GM21447 (cell line): ENCODE data around the gene PRKCB.
A peak's percentile ranks its signal among the peaks of the same experiment; 100 is the strongest.

Experiments
- ATAC-seq: cut with Tn5 transposase; IDR thresholded peaks from one replicate; pipeline ENCODE4 v1.9.1; 2021; ENCODE audit not compliant: unreplicated experiment

Gene PRKCB

DNA sequence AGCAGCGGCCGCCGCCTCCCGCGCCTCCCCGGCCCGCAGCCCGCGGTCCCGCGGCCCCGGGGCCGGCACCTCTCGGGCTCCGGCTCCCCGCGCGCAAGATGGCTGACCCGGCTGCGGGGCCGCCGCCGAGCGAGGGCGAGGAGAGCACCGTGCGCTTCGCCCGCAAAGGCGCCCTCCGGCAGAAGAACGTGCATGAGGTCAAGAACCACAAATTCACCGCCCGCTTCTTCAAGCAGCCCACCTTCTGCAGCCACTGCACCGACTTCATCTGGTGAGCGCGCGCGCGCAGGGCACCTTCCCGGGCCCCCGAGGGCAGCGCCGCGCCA lies 258 bp downstream of the PRKCB start:
- peak; percentile 6 for ATAC-seq

DNA sequence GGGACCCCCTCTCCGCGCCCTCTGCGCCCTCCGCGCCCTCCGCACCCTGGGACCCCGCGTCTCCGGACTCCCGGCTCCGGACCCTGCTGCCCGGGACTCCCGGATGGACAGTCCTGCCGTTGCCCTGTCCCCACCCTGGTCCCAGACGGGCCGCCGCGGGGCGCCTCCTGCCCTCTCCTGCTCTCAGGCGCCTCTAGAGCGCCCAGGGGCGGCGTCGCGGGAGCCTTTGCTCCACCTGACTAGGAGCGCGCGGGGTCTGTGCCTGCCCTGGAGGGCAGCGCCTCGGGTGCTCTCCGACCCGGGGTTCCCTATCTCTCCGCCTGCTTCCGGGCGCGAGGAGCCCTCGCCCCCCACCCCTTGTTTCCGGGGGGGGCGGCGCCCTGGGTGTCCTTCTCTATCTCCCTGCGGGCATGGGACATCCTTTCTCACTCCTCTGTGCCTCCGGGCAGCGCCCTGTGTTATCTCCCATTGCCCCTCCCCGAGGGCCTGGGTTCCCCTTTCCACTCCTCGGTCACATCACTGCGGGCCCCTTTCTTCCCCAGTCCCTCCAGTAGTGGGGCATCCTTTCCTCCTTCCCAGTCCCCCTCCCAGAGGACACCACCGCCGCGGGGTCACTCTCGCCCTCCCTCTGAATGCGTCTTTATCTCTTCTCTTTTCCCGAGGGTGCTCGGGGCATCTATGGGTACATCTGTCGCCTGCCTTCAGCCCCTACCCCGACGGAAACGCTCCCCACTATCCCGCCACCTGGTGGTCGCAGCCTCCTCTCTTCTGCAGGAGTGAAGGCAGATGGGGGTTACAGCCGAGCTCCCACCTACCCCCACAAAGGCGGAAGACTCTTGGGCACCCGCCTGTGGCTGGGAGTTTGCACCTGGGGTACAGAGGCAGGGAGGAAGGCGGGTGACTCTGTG lies 875 bp downstream of the PRKCB start:
- ATAC-seq: peak; percentile 22

DNA sequence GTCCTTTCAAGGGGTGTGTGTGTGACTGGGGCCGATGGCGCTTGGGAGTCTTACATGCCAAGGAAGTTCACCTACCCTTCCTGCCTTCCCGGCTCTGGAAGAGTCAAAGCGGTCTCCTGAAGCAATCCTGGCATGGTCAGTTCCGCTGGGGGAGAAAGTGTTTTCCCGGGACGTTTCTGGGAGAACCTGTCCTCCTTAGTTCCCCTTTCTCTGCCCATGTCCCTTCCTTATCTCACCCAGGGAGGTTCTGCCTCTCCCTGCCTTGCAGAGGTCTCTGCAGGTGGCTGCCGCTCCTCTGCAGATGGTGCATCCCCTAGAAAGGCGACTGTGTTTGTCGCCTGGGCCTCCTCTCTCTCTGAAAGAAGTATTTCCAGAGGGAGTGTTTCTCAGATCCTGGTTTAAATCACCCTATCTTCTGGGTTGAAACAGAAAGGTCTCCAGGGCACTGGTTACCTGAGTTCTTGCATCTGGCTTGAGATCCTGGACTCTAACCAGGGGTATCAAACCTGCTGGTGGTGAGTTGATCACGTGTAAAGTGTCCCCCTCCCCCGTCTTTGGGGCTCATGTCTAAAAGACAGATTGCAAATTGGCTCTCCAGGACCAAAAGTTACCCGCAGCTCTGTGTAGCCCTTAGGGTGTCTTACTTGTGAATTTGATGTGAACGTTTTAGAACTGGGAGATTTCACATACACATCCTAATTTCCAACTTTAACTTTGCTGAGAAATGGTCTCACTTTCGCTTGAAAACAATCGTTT lies 1.9 kb downstream of the PRKCB start:
- ATAC-seq: no peak

DNA sequence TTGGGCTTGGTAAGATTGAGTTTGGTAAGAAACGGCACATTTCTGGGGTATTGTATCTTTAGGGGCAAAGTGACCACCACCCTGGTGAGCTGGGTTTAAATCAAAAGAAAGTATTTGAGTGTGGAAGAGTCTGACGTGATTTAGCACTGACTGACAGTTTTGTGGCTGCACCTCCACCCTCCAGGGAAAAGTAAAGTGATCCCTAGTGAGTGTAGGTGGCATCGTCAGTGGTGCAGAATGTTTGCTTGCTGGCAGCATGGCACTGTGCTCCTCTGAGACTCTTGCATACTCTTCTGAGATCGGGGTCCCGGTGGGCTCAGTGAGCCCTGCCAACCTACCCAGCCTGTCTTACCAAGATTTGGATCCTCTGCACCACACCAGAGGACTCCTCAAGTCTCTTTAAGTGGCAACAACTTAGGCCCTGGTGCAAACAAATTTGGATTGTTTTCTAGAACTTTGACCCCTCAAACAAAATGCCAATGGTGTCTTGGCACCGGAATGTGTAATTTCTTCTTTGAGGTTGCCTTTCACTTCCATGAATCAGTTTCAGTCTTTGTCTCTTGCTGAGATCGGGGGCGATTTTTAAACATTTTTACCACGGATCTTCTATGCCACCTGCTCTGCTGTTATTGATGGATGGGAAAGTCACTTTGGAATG lies 2.8 kb downstream of the PRKCB start:
- ATAC-seq: no peak

GRCh38 chr16:23840310-23840709 lies 4.5 kb downstream of the PRKCB start:
- ATAC-seq: no peak

- peak; percentile 71 for ATAC-seq
Measured at GRCh38 chr16:23842137-23842600, 6.4 kb downstream of the PRKCB start.

- ATAC-seq: no peak
Measured at GRCh38 chr16:23843143-23843542, 7.4 kb downstream of the PRKCB start.

GRCh38 chr16:23847251-23847650 lies 11.5 kb downstream of the PRKCB start:
- ATAC-seq: no peak

DNA sequence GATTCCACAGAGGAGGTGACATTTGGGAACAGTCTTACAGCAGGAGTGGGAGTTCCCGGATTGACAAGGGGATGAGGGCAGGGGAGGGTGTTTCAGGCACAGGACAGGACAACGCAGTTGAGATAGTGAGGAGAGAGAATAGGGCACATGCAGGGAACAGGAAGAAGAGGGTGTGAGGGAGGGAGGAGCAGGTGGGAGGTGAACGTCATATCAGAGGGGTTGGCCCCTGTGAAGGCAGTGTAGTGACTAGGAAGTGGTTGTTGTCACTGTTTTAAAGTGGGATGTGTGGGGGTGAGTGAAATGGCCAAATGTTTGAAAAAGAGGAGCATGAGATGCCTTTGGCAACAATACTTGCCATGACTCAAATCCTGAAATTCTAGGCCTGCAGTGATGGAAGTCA lies 12.2 kb downstream of the PRKCB start:
- ATAC-seq: no peak

DNA sequence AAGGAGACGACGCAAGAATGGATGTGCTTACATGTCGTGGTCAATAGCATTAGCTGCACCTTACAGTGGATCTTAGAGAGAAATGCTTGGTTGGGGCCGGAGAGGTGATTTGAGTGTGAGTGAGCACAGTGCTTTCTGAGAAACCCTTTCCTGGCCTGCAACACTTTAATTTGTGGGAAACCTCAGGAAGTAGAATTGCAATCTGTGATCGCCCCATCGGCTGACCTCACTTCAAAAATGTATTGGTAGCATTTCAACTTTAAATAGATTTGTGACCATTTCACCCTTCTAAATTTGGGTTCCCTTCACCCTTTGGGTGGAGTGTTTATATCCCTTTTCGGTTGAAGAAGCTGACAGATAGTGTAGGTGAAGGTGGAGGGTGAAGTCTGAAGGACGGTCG lies 13.2 kb downstream of the PRKCB start:
- ATAC-seq: no peak

GRCh38 chr16:23852794-23853562 lies 17.2 kb downstream of the PRKCB start:
- ATAC-seq: no peak

GRCh38 chr16:23855010-23855409 lies 19.2 kb downstream of the PRKCB start:
- no peak for ATAC-seq

- no peak for ATAC-seq
Measured at GRCh38 chr16:23856251-23856709, 20.5 kb downstream of the PRKCB start.

- ATAC-seq: no peak
Measured at GRCh38 chr16:23857256-23857880, 21.6 kb downstream of the PRKCB start.

DNA sequence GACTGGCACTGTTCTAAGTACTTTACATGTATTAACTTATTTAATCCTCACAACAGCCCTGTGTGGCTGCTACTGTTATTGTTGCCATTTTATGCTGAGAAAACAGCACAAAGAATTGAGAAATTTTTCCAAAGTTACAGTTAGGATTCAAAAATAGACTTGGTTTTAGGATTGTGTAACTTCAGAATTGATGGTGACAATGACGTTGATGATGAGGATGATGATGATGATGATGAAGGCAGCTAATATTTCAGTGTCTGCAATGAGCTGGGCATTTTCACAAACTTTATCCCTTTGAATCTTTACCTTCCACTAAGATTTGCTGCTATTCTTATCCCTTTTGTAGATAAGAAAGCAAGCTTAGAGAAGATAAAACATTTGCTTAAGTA lies 22.1 kb downstream of the PRKCB start:
- no peak for ATAC-seq

GRCh38 chr16:23858542-23858941 lies 22.8 kb downstream of the PRKCB start:
- no peak for ATAC-seq

- ATAC-seq: no peak
Measured at GRCh38 chr16:23859713-23860269, 24.0 kb downstream of the PRKCB start.

- ATAC-seq: no peak
Measured at GRCh38 chr16:23861874-23862273, 26.1 kb downstream of the PRKCB start.

DNA sequence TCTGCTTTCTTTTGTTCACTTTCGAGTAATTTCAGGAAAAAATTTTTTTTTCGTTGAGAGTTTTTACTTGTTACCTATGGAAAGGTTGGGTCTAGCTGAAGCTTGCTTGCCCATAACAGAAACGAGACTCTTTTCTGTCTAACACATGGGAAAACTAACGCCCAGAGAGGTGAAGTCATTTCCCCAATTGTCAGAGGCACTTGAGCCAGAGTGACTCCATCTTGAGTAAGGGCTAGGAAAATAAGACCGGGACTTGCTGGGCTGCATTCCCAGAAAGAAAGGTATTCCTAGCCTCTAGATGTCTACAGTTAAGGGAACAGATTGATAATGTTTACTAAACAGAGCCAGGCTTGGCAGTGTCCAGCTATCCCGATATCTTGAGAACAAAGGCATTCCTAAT lies 26.8 kb downstream of the PRKCB start:
- no peak for ATAC-seq
